ENCODE measurements around the gene LRRC8D.
A peak's percentile ranks its signal among the peaks of the same experiment; 100 is the strongest.

Gene LRRC8D

DNA sequence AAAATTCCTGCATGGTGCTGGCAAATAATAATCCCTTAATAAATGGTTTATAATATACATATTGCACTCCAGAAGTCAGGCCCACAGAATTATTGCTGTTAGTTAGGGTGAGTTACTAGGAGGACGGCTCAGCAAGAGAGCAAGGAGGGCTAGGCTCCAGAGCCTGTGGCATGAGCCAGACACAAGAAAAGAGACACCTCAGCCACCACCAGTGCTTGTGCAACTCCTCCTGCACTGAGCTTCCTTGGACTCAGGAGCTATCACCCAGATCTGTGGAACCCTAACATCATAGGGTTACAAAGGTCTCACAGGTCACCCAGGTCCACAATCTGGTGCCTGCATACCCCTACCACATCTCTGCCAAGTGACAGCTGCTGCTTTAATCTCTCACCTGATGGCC is 12.8 kb upstream of the LRRC8D start:
- no peak for DNase-seq

DNA sequence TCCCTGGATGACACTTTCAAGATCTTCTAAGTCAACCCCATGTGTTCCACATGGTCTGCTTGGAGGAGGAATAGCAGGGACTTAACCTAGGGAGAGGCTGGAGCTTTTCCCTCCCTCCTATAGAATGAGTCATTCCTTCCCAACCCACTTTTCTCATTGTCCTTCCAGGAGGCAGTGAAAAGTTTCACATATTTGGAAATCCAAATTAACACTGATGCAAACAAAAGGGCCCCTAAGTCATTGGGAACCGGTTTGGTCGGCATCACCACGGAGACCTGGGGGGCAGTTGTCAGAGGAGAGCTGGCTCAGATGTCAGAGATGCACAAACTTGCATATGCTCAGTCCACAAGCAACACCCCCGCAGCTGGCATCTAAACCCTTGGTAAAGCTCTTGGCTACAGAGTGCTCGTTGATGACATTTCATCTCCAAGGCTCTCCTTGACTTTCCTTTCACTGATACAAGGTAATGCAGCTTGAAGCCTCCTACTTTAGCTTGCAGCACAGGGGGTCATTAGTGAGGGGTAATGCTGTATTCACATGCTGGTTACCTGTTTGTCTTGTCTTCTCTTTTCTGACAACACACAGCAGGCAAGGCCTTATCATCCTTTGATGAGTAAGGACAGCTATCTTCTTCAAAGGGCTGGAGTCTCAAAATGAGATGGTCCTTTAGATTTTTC is 12.3 kb upstream of the LRRC8D start:
- DNase-seq, result no peak

DNA sequence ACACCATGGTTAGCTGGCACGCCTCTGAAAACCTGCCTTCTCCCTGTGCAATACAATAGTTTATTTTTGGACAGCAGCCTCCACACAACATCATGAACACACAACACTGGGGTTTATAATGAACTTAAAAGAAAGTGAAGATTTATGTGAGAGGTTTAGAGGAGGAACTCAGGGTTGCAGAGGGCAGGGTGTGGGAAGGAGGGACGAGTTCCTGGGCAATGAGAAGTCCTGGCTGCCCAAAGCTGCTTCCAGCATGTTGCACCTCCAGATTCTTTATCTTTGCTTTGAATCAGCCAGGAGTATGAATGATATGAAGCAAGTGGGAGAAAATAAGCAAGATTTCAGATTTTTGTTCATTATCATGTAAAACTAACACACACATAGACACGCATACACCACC is 11.3 kb upstream of the LRRC8D start:
- no peak for DNase-seq

DNA sequence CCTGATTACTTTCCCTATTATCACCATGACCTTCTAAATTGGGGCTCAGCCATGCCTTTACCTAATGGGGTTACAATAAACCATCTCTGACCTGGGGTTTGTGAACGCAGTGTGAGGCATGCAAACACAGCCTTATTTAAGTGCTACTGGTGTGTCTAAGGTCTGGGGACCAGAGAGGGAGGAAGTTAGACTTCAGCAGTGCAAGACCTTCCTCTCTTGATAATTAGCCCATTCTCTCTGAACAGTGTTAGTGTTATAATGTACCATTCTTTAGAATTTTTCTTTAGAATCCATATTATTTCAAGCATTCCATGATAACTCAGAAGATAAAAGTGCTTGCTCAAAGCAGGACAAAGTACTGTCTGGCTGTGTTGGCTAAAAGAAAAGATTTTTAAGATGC is 10.5 kb upstream of the LRRC8D start:
- no peak for DNase-seq

DNA sequence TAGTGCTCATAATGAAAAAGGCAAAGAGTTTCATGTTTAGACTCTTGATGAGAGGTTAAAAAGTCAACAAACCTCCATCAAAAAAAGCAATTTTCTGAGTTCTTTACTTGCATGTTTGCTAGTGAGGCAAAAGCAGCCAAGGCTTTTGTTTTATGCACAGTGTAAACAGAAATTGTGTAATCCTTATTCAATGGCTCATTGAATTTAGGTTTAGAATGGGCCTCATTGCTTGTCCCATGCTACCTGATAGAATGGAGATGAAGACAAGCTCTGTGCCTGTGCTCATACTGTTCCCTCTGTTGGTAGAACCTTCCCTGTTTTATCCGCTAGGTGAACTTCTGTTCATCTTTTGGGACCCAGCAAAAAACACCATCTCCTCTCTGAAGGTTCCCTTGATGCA is 10.0 kb upstream of the LRRC8D start:
- no peak for DNase-seq

DNA sequence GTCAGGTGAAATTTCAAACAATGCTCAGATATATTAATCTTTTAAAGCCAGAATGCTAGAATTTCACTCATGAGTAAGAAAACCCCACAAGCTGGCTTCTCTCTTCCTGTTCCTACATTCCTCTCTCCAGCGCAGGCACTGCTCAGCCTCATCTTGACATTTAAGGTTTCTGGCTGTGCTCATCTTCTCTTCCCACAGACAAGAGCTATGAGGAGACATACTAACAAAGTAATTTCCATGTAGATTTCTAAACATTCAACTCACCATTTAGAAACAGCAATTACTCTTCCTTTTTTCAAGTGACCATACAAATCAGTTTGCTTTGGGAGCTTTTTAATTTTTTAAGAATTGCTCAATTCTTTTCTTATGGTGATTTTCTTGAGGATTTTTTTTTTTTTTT is 7.8 kb upstream of the LRRC8D start:
- DNase-seq, result peak; percentile 32 to 49

DNA sequence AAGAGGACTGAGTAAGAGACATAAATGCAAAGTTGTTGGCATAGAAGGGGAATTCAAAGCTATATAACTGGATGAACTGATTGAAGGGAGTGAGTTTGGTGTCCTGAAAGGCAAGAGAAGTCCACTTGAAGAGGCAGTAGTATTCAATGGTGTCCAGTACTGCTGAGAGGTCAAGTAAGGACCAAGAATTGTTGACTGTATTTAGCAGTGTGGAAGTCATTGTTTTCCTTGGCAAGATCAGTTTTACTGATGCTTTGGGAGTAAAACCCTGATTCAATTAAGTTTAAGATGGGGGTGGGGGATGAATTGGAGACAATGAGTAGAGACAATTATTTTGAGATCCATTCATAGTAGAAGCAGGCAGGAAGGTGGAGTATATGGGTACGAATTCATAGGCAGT is 5.8 kb upstream of the LRRC8D start:
- DNase-seq, result no peak

DNA sequence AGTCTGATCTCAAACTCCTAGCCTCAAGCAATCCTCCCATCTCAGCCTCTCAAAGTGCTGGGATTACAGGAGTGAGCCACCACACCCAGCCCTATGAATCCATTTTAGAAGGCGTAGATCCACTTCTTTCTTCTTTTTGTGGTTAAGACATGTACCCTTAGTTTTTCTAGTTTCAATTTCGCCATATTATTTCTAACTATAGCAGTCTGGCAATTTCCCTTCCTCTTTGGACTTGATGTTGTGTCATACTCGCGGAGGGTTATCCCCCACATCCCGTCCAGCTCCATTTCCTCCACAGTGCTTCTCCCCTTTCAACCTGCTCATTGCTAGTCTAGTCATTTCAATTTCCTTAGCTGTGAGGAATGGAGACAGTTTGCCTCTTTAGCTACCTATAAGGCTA is 5.2 kb upstream of the LRRC8D start:
- peak; percentile 96 to 97 for DNase-seq

DNA sequence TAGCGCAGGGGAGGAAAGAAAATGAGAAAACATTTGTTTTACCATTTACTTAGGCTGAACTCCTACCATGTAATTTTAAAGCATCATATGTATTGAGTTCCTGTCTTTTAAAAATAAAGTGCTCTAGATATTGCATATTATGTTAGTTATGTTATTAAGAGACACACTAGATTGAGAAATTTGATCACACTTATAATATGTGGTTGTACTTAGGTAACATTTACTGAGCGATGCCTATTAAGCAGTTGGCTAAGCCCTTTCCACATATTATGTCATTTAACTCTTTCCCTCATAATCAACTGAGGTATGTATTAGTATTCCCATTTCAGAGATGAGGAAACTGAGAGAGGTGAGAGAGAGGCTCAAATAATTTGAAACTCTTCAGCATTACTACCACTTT is 4.5 kb upstream of the LRRC8D start:
- no peak for DNase-seq

DNA sequence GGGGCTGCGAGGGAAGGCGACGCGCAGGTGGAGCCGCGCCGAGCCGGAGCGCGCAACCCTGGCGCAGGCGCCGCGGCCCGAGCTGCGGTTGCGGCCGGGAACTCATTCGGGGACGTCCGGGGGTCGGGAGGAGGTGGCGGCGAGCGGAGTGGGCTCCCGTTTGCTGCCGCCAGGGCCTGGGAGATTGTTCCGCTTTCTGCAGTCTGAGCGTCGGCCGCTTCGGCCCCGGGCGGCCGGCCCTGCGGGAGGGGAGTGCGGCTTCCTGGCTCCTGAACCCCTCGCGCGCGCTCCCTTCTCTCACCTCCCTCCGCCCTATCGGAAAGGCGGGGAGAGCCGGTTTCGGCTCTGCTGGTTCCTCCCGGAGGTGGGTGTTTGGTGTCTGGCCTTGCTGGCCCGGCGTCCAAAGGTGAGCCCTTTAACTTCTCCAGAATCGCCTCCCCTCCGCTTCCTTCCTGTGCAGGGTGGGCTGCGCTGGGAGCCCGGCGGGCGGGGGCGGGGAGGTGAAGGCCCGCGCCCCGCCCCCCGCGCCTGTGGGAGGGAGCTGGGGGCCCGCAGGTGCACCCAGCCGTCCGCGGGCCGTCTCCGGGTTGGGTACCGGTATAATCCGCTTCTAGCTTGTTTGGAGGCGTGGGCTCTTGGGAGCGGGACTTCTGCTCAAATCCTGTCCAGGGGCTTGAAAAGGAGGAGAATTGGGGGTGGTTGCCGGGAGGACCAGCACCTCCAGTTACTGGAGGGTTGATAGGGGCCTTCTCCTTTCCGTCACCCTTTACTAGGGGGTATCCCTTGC is 683 bp downstream of the LRRC8D start:
- peak; percentile 74 to 78 for DNase-seq

DNA sequence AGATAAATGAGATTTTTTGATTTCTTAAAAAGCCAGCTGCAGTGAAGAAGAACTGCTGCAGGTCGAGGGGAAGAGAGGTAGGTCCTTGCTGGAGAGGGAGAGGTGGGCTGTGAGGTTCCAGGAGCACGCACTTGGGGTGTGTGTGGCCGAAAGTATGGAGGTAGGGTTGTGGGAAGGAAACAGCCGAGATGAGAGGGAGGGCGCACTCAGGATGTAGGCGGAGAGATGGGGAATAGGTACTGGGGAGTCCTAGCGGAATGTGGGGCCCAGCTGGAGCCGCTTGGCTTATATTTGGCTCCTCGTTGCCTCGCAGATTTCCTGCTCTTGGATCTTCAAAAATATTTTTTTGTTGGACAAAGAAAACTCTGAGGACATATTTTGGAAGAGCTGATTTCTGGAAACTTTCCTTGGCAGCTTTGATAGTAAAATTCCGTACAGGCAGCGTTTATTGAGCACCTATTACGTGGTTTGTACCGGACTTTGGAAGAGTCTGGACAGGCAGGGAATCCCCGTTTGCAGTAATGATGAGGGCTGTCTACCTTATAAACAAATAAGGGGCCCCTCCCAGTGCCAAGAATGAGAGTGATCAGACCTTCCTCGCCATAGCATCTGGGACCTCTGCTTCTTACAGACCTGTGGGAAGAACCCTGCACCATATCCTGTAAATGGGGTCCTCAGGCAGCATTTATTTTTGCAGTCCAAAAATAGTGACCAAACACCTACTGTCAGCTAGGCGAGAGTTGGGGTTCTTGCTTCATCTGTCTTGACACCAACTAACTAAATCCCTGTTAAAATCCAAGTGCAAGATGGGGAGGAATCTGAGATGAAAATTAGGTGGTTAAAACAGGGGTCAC is 1.5 kb downstream of the LRRC8D start:
- DNase-seq, result peak; percentile 47 to 60

DNA sequence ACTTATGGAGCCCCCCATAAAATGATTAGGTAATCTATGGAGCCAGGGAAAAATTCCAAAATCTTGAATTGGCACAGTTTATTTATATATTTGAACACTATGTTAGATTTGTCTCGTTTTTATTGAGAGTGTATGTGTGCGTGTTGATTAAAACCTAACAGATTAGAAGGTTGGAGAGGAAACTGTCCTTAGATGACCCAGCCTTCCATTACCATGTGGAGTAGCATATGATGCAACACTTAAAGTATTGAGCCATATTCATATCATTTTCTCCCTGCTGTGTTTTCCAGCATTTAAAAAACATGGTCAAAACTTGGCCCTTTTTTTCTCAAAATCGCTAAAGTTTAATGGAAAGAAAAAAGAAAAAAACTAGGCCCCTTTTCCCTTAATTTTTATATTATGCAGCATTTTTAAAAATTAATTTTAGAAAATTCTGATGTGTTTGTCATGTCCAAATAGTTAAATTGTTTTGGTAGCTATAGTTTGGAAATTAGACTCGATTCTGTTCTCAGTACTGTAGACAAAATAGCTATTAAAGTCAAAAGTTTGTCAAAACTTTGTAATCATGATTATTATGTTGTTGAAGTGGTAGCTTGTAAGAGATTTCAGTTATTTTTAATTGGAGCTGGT is 2.3 kb downstream of the LRRC8D start:
- peak; percentile 45 to 68 for DNase-seq

DNA sequence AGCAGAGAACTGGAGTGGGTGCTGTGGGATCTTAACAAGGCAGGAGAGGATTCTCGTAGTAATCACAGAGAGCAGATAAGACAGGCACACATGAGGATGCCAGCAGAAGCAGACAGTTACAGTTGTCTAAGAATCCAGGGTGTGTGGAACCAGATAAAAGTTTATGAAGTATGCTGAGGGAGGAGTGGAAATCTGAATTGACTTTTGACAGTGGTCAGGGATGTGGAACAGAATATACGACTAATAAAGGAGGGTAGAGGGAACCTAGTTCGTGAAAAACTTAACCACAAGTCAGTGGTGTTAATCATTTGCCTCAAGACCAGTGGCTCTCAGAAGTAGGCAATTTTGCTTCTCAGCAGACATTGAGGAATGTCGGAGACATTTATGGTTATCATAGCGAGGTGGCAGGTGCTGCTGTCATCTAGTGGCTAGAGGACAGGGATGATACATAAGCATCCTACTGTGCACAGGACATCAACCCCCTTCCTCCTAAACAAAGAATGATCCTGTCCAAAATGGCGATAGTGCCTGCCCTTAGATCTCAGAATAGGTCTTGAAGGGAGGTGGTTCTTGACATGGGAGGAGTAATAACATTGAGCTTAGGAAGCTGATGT is 3.0 kb downstream of the LRRC8D start:
- peak; percentile 19 to 42 for DNase-seq

DNA sequence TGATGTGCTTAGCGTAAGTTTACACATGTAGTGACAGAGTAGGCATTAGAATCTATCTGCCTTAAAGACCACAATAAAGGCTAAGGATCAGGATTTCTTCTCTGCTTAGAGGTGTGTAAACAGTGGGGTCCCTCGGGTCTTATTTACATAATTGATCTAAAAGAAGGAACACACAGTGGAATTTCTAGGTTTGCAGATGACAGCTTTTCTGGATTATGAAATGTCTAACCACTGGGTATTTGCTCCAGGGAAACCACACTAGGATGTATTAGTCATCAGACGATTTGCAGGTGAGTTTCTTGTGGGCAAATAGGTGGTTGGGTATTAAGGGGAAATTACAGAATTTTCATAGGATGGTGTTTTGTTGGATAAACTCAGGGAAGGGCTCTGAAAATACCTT is 5.8 kb downstream of the LRRC8D start:
- DNase-seq, result no peak

DNA sequence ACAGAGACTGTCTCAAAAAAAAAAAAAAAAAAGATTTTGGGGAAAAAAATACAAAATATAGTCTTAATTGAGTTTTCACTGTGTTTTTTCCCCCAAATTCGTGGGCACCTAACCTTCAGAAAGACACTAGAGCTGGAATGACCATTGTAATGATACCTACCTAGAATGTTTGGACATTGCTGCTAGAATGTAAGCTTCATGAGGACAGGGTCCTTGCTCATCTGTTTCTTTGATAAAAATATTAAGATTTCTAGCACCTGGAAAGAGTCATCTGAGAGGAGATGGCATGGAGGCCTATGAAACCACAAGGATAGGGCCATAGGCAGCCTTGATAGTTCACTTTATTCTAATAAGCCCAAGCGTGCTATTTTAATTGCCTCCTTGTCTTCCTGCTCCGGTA is 6.5 kb downstream of the LRRC8D start:
- DNase-seq, result no peak

DNA sequence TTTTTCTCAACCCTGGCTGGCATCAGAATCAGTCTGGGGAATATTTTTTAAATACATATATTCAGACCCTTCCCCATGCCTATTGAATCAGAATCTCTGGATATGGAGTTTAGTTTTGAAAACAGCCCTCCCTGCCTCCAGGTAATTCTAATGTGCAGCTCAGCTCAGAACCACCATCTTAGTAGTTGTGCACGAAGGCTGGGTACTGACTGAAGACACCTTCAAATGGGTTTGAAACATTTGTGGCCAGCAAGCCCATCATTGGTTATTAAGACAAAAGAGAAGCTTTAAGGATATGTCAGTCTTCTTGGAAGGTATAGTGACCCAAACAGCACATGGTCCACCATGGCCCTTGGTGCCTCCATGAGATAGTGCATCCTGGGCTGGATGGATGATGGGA is 7.1 kb downstream of the LRRC8D start:
- DNase-seq, result no peak

DNA sequence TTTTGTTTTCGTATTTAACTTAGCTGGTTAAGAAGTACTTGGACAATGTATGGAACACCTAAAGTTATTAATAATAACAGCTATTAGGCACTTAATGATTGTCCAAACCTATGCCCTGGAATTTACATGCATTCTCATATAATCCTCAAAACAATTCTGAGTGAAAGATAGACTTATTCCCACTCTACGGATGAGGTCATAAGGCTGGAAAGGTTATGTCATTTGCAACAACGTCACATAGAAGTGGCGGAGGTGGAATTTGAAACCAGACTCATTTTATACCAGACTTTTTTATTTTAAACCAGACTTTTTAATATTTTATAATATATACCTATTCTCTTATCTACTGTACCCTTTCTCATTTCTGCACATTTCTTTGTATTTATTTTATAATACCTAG is 8.4 kb downstream of the LRRC8D start:
- DNase-seq, result no peak

DNA sequence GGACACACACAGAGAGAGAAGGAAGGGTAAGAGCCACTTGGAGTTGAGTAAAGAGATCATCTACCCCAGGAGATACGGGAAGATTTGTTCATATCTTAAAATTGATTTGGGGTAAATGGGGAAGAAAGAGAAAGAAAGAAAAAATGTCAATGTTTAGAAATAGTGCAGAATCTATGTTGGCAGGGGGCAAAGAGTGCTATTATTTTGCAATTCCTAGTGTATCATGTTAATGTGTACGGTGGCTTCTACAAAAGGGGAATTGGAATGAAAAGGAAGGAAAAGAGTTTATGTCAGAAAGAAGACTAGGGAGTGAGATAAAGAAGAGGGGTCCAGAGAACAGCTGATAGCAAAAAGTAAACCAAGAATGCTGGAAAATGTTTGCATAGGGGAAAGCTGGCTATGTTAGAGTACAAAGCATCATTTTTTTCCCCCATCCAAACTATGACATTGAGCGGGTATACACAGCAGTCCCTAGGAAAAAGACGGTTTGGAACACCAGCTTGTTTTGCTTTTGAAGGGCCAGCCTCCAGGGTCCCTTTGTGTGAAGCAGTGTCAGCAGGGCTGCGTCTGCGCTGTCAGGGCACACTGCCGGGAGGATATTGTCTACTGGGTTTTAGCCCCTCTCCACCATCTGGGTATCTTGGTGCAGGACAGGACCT is 10.8 kb downstream of the LRRC8D start:
- DNase-seq, result no peak

DNA sequence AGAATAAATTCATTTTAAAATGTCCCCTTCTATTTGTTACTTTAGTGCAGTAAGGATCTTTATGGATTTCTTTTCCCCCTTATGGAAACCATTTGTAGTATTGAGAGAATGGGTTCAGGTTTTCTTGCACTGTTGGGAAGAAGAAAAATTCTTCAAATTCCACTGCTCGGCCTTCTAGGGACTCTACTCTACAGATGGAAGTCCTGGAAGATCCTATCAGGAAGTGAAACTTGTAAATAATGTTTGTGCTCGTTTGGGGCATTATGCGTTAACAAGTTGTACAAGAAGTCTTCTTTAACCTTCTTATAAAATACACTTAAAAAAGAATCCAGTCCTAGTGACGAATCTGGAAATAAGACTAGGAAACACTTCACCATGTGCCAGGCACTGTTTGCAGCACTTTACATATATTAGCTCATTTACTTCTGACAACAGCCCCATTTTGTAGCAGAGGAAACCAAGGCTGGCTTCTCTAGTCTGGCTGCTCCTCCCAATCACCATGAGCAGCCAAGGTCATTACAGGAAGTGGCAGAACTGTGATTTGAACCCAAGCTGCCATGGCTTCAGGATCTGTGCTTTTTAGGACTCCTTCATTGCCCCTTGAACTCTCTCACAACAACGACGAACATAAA is 11.8 kb downstream of the LRRC8D start:
- DNase-seq, result no peak

DNA sequence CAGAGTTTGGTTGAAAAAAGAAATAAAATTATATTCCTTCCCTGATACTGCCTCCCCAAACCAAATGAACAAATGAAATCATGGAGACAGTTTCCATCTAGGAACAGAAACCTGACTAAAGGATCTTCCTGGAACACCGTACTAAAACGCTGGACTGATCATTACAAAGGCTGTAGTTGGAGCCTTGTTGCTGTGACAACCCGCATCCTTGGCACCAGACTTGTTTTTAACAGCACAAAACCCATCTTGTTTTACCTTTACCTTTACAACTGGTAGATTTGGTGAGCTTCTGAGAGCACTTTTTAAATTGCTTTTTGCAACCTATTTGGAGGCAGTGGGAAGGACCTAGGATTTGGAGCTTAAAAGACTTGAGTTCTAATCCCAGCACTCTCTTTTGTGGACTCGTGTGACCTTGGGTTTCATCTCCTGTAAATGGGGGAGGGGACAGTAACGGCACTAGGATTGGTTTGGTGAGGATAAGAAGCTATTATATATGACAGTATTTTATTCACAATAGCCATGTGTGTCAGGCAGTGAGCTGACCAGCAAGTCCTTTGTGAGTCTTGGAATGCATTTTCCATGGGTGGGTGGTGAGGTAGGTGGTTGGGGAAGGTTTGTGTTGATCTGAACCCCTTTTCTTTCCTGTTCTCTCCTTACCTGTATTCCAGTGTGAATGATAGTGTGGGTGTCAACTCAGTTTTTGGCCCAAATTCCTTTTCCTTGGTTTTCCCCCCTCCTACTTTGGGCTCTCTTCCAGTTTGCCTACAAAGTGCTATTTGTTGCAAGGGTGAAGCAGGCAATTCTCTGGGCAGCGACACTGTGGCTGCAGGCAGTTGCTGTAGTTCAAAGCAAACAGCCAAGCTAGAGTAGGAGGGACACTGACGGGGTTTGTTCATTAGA is 12.6 kb downstream of the LRRC8D start:
- no peak for DNase-seq

Measured in Kasumi-1 (cell line).